GM23248 (cell line): ENCODE measurements around the gene NOS1AP.

Source experiments
- EZH2 ChIP-seq: fragments of 200-600 bp; sonication (generic); IDR thresholded peaks from 2 replicates; pipeline ENCODE4 v1.6.1; 2018; ENCODE audit warnings: antibody characterized with exemption, mild to moderate bottlenecking; ENCODE audit not compliant: insufficient read depth, poor library complexity, severe bottlenecking
- EZH2phosphoT487 ChIP-seq: fragments of 200-600 bp; sonication (generic); IDR thresholded peaks from 2 replicates; pipeline ENCODE4 v1.6.1; 2018; ENCODE audit warnings: antibody characterized with exemption, moderate library complexity, mild to moderate bottlenecking, low read depth; ENCODE audit not compliant: insufficient read depth

GRCh38 chr1:162396201-162396906, 326.9 kb downstream of the NOS1AP start:
- TF ChIP-seq EZH2 = no peak
- no peak for TF ChIP-seq EZH2phosphoT487
